ENCODE data around the gene TMEM62.

- TF ChIP-seq EZH2 (IDR thresholded peaks at IDR 0.05) (no peak), FOXP2 (optimal IDR thresholded peaks at IDR 0.05; ENCODE audit: control extremely low read depth, extremely low read length, insufficient read depth) (no peak)
These were observed at the start of gene TMEM62 for GRCh38 chr15:43133430-43134156.
